ENCODE measurements around the gene SLC35F4. TPM values are rescaled to one million over a fixed set of nuclear protein-coding genes. Genes with fewer than 3 reads are reported as not detected.

Gene SLC35F4
- total RNA-seq, 2 donors from 2014 or later, result not detected

DNA sequence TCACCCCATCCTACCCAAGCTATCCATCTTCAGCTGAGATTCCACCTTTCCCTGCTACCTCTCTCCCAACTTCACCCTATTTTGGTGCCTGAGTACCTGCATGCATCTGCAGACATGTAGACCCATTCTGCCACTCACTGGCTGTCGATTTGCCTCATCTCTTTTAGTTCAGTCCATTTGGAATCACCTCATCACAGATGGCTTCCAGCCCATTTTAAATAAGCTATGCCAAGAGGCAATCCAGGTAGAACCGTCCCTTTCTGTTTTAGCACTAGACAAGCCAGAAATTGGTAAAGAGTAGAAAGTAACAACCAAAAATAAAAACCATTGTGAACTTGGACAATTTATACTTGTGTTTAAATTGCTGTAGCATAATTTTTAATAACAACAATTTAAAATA is 11.3 kb downstream of the SLC35F4 start:
- intact Hi-C loops (cut with DNase I, micrococcal nuclease), result no loop called here
- ATAC-seq (no peak), DNase-seq (no peak)

DNA sequence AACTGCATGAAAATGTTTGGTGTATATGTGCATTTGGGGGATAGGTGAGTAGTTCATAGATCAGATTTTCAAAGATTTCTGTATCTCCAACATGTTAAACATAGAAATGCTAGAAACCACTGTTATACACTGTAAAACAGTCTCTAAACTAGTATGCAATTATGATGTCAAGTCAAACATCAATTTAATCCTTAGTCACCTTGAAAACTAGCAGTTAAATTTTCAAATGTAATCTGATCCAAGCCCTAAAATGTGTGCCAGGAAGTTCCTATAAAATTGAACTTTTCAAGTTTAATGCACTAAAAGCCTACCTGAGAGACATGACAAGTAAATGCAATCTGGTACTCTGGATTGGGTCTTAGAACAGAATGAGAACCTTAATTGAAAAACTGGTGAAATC is 14.5 kb downstream of the SLC35F4 start:
- intact Hi-C loops (cut with DNase I, micrococcal nuclease), result no loop called here
- DNase-seq (no peak), ATAC-seq (no peak)

GRCh38 chr14:57848786-57849185 is 17.1 kb downstream of the SLC35F4 start:
- ATAC-seq (no peak), DNase-seq (no peak)
- intact Hi-C loops (cut with DNase I, micrococcal nuclease), result no loop called here

DNA sequence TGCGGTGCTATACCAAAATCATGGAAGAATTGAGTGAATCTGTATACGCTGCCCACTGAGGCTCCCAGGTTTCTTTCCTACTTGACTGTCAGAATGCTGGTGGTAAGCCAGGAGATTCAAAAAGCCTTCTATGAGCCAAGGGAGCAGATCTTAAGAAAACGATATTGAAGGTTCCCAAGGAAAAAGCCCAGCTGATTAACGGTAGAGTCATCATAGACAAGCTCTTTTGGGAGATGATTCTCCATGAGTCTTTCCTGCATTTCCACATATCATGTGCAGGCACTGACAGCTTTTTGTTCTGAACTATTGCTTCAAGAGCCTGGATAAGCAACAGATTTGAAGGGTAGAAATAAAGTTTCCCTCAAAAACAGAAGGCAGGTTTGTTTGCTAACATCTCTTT is 17.5 kb downstream of the SLC35F4 start:
- ATAC-seq (no peak), DNase-seq (no peak)
- intact Hi-C loops (cut with DNase I, micrococcal nuclease), result no loop called here

GRCh38 chr14:57847706-57848105 is 18.2 kb downstream of the SLC35F4 start:
- ATAC-seq, result no peak
- no peak for DNase-seq
- intact Hi-C loops (cut with DNase I, micrococcal nuclease), result no loop called here

GRCh38 chr14:57847096-57847495 is 18.8 kb downstream of the SLC35F4 start:
- intact Hi-C loops (cut with DNase I, micrococcal nuclease), result no loop called here
- ATAC-seq (no peak), DNase-seq (no peak)

DNA sequence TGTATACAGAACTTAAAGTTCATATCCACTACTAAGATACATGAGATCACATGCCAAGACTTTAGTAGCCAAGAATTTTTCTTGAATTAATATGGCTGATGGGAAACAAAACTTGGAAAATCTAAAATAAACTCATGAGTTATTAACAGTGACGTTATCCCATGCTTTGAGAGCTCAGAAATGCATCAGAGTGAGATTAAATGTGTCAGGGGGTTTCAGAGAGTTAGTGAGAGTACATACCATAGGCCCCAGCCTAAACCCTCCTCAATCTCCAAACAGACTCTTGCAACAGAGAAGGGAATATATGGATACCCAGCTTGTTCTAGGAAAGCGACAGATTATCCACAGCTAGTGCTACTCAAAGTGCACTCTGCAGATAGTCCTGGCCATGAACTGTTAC is 19.3 kb downstream of the SLC35F4 start:
- DNase-seq (no peak), ATAC-seq (no peak)
- intact Hi-C loops (cut with DNase I, micrococcal nuclease), result no loop called here

GRCh38 chr14:57845802-57846531 is 19.9 kb downstream of the SLC35F4 start:
- intact Hi-C loops (cut with DNase I, micrococcal nuclease), result no loop called here
- DNase-seq, result no peak
- ATAC-seq, result no peak

GRCh38 chr14:57845316-57845715 is 20.6 kb downstream of the SLC35F4 start:
- DNase-seq (no peak), ATAC-seq (no peak)
- intact Hi-C loops (cut with DNase I, micrococcal nuclease), result no loop called here

DNA sequence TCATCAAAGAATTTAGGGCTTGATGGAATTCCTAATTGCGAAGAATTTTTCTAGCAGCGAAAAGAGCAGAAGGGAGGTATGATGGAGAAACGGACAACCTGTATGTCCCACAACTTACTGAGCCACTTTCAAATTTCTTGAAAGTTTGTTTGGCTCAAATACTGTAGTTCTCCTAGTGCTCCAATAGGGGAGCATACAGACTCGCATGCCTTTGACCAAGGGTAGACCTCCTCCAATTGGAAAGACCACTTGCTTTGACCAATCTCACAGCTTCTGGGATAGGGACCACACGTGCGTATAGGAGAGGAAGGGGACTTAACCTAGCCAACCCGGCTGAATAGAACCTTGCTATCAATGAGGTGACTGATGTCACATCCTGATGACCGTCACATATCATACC is 28.6 kb downstream of the SLC35F4 start:
- intact Hi-C loops (cut with DNase I, micrococcal nuclease), result no loop called here
- no peak for ATAC-seq
- no peak for DNase-seq

DNA sequence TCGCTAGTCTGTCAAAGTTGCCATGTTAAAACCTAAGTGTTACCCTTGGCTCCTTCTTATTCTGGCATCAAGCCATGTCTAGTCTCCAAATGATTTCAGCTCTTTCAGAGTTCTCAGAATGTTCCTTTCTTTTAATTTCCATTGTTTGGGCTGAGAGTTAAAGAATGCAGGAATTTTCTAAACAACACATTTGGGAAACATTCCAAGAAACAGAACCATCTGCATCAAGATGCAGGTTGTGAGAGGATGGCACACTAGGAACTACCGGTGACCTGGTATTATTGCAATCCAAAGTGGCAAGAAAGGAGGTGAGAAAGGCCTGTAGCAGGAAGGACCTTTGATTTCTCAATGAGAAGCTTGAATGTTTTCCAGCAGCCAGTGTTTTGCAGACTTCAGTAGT is 30.1 kb downstream of the SLC35F4 start:
- DNase-seq (no peak), ATAC-seq (no peak)
- intact Hi-C loops (cut with DNase I, micrococcal nuclease), result no loop called here

DNA sequence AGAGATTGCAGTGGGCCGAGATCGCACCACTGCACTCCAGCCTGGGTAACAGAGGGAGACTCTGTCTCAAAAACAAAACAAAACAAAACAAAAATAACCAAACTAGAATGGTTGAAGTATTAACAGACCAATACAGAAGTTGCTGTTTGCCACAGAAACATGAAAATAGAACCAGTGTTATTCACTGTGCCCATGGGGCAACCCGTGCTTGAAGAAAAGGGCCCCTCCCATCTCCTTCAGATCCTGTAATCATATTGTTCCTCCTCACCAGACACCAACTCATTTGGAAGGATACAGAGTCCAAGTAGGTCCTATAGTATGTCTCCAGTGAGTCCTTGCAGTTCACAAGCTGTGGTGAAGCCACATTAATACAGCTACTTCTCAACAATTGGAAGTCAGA is 30.9 kb downstream of the SLC35F4 start:
- DNase-seq, result no peak
- ATAC-seq, result no peak
- intact Hi-C loops (cut with DNase I, micrococcal nuclease), result no loop called here

DNA sequence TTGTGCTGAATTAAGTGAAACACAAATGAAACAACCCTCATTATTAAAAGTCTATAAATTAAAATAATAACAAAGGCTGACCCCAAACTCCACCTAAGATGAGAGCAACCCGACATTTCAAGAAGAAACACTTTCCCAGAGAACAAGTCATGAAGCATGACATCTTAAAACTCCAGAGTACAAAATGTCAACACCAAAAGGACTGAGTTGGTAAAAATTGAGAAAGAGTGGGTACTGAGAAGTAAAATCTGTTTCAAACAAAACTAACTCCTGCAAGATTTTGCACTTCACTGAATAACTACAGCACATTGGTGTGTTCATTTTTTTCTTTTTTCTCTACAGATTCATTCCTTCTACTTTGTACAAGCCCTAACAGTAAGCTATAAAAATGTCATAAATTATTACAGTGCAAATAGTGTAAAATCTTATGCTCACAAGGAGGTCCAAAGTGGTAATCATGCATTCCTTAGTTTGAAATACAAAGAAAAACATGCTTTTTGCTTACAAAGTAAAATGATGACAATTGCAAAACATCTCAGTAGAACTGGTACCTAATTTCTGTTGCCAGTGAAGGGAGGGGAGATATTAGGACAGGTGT is 31.8 kb downstream of the SLC35F4 start:
- intact Hi-C loops (cut with DNase I, micrococcal nuclease), result no loop called here
- ATAC-seq (no peak), DNase-seq (no peak)

- intact Hi-C loops (cut with DNase I, micrococcal nuclease), result no loop called here
- no peak for DNase-seq
- no peak for ATAC-seq
Measured at GRCh38 chr14:57833323-57833722, 32.6 kb downstream of the SLC35F4 start.

DNA sequence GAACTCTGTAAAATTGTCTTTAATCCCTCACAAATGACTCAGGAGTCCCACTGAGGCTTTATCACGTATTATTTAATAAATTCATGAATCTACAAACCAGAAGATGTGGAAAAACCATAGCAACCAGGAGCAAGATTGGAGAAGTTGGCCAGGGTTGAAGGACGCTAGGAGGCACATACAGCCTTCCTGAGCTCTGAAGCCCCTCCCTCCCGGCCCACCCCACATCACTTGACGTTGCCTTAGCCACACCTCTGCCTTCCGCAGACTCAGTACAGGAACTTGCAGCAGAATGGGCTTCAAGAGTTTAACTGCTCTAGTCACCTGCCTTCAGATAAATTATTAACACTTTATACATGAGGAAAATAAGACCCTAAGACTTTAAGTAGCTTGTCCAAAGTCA is 33.9 kb downstream of the SLC35F4 start:
- no peak for DNase-seq
- no peak for ATAC-seq
- intact Hi-C loops (cut with DNase I, micrococcal nuclease), result no loop called here

- no peak for DNase-seq
- intact Hi-C loops (cut with DNase I, micrococcal nuclease), result no loop called here
- no peak for ATAC-seq
Measured at GRCh38 chr14:57828713-57829112, 37.2 kb downstream of the SLC35F4 start.

DNA sequence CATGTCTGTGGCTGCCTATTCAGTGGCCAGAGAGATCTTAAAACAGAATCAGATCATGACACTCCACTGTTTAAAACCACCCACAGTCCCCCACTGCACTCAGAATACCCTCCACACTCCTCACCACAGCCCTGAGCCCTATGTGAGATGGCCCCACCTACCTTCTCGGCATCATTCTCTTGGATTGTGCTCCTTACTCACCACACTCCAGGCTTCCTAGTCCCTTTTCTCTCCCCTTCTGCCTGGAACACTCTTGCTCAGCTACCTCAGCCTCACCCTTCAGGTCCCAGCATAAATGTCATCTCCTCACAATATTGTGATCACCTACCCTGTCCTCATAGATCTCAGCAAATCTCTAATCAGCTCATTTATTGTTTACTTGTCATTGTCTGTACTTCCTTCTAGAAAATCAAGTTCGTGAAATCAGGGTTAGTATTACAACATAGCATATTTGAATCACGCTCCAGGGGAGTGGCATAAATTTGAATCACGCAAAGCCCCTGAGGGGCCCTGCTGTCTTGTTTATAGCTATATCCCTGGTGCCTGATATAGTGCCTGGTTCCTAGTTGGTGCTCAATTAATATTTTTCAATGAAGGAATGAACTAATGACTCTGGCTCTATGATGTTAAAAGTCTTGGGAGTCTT is 42.8 kb downstream of the SLC35F4 start:
- intact Hi-C loops (cut with DNase I, micrococcal nuclease), result no loop called here
- DNase-seq (no peak), ATAC-seq (no peak)

- intact Hi-C loops (cut with DNase I, micrococcal nuclease), result no loop called here
- no peak for DNase-seq
Measured at GRCh38 chr14:57822081-57822480, 43.8 kb downstream of the SLC35F4 start.

DNA sequence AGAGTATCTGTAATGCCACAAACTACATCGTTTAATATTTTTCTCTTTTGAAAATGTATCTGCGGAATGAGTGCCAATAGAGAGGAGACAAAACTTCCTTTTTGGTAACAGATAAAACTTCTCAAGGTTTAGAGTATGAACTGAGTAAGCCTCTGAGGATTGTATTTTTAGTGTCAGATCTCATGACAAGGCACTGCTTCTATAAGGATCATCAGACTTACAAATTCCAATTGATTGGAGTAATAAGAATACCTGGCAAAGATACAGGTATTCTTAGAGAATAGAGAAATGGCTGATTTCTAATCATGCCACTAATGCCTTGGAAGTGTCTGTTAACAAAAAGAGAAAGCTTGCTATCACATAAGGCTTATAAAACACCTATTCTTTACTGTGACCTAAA is 45.3 kb downstream of the SLC35F4 start:
- intact Hi-C loops (cut with DNase I, micrococcal nuclease), result no loop called here
- no peak for DNase-seq
- ATAC-seq, result no peak

More at GRCh38 chr14:57822081-57822480, 43.8 kb downstream of the SLC35F4 start:
- no peak for ATAC-seq

GRCh38 chr14:57818511-57818910 is 47.4 kb downstream of the SLC35F4 start:
- DNase-seq (no peak), ATAC-seq (no peak)
- intact Hi-C loops (cut with DNase I, micrococcal nuclease), result no loop called here
